Muscle layer of colon (tissue), 2 donors: ENCODE measurements around the gene CHRNE.
"Not testable (repeated sequence)": the region's sequence is repeated elsewhere in the genome, so short reads cannot be mapped to it uniquely, and the experiment has no call there.

Source experiments
- H3K27ac ChIP-seq: one replicate; pipeline ENCODE4 v1.7.0; 2013; ENCODE audit warnings: low read depth, mild to moderate bottlenecking, low read length, moderate library complexity
- H3K27me3 ChIP-seq, 2 donors: one replicate each; pipeline ENCODE4 v1.7.0; 2013; ENCODE audit warnings: low read length in 2 of 2, mild to moderate bottlenecking in 2 of 2; ENCODE audit not compliant: insufficient read depth in 2 of 2, control insufficient read depth in 1 of 2
- H3K36me3 ChIP-seq: one replicate; pipeline ENCODE4 v1.7.0; 2013; ENCODE audit warnings: mild to moderate bottlenecking, low read length; ENCODE audit not compliant: insufficient read depth
- H3K4me1 ChIP-seq: one replicate; pipeline ENCODE4 v1.7.0; 2013; ENCODE audit warnings: mild to moderate bottlenecking, low read length; ENCODE audit not compliant: insufficient read depth
- H3K4me3 ChIP-seq, 2 donors: one replicate each; pipeline ENCODE4 v1.7.0; 2013; ENCODE audit warnings: low read length in 2 of 2, low read depth in 1 of 2, mild to moderate bottlenecking in 1 of 2, moderate library complexity in 1 of 2
- H3K9ac ChIP-seq: one replicate; pipeline ENCODE4 v1.7.0; 2013; ENCODE audit warnings: low read length
- H3K9me3 ChIP-seq: one replicate; pipeline ENCODE4 v1.7.0; 2013; ENCODE audit warnings: mild to moderate bottlenecking, low read length
- donor health status: abdominal sarcoma.
- donor health status: Adenocarcinoma of cecum.

The CHRNE gene

DNA sequence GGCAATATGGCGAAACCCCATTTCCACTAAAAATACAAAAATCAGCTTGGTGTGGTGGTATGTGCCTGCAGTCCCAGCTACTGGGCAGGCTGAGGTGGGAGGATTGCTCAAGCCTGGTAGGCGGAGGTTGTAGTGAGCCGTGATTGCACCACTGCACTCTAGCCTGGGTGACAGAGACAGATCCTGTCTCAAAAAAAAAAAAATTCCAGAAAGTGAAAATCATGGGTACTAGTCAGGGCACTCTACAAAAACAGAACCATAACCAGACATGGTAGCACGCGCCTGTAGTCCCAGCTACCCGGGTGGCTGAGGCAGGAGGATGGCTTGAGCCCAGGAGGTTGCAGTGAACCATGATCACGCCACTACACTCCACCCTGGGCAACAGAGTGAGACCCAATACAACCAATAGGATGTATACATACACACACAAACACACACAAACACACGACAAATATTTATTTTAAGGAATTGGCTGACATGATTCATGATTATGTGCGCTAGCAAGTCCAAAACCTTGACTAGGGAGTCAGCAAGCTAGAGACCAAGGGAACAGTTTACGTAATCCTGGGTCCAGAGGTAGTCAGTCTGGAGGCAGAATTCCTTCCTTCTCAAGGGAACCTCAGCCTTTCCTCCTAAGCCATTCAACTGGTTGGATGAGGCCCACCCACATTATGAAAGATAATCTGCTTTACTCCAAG, 17.6 kb upstream of the CHRNE start:
- no peaks in the 10 kb centered on the region for H3K9me3 ChIP-seq
- H3K27ac ChIP-seq = no peak overlapping the region
- no peak overlapping the region for H3K4me3 ChIP-seq
- no peaks in the 10 kb centered on the region for H3K27me3 ChIP-seq
- H3K4me1 ChIP-seq = no peaks in the 10 kb centered on the region
- H3K36me3 ChIP-seq = no peaks in the 10 kb centered on the region
- no peak overlapping the region for H3K9ac ChIP-seq

GRCh38 chr17:4919511-4920047, 16.7 kb upstream of the CHRNE start:
- Histone ChIP-seq H3K27ac (no peak overlapping the region), H3K4me3 (no peak overlapping the region), H3K36me3 (no peaks in the 10 kb centered on the region), H3K9ac (no peak overlapping the region), H3K27me3 (no peaks in the 10 kb centered on the region), H3K4me1 (no peaks in the 10 kb centered on the region), H3K9me3 (no peaks in the 10 kb centered on the region)

- not testable (repeated sequence) for H3K9me3 ChIP-seq, H3K4me3 ChIP-seq
These were observed 11.7 kb upstream of the CHRNE start for GRCh38 chr17:4914551-4914950.

GRCh38 chr17:4913994-4914393, 11.1 kb upstream of the CHRNE start:
- Histone ChIP-seq H3K4me1 (peaks cover 8% of the 10 kb centered on the region), H3K27me3 (no peaks in the 10 kb centered on the region), H3K9me3 (no peaks in the 10 kb centered on the region), H3K27ac (no peak overlapping the region), H3K36me3 (no peaks in the 10 kb centered on the region), H3K4me3 (no peak overlapping the region), H3K9ac (no peak overlapping the region)

More at GRCh38 chr17:4914551-4914950, 11.7 kb upstream of the CHRNE start:
- not testable (repeated sequence) for H3K4me1 ChIP-seq, H3K36me3 ChIP-seq, H3K27ac ChIP-seq, H3K27me3 ChIP-seq, H3K9ac ChIP-seq

DNA sequence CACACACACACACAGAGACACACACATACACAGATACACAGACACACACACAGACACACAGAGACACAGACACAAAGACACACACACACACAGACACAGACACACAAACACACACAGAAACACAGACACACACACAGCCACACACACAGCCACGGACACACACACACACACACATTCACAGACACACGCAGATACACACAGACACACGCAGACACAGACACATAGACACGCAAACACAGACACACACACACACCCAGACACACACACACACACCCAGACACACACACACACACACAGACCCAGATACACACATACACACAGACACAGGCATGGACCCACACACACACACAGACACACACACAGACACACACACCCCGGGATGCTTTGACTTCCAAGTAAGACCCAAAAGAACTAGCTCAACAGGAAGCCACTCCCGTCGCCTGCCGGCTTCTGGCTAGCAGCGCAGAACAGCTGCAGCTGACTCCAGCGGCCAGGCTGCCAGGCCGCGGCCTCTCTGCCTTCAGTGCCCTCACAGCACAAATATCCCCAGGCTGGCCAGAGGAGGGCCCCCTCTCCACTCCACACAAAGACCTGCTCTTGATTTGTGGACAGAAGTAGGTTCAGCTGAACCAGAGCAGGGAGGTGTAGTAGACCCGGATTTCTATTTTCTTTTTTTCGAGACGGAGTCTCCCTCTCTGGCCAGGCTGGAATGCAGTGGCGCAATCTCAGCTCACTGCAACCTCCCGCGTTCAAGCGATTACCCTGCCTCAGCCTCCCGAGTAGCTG, 6.0 kb upstream of the CHRNE start:
- no peak overlapping the region for H3K4me3 ChIP-seq
- peaks cover 14% of the 10 kb centered on the region for H3K4me1 ChIP-seq
- H3K9me3 ChIP-seq = no peaks in the 10 kb centered on the region
- peak overlapping the region; percentile 14 for H3K9ac ChIP-seq
- H3K27me3 ChIP-seq = peaks cover 0 to 4% of the 10 kb centered on the region in 2 donors
- H3K36me3 ChIP-seq = no peaks in the 10 kb centered on the region
- no peak overlapping the region for H3K27ac ChIP-seq

GRCh38 chr17:4908301-4908700, 5.4 kb upstream of the CHRNE start:
- H3K4me3 ChIP-seq = no peak overlapping the region
- H3K4me1 ChIP-seq = peaks cover 14% of the 10 kb centered on the region
- H3K36me3 ChIP-seq = no peaks in the 10 kb centered on the region
- no peaks in the 10 kb centered on the region for H3K9me3 ChIP-seq
- H3K9ac ChIP-seq = no peak overlapping the region
- H3K27me3 ChIP-seq = peaks cover 0 to 5% of the 10 kb centered on the region in 2 donors
- no peak overlapping the region for H3K27ac ChIP-seq

GRCh38 chr17:4906642-4907041, 3.7 kb upstream of the CHRNE start:
- peaks cover 14% of the 10 kb centered on the region for H3K4me1 ChIP-seq

GRCh38 chr17:4902540-4902939, 358 bp downstream of the CHRNE start:
- H3K36me3 ChIP-seq = no peaks in the 10 kb centered on the region
- H3K4me1 ChIP-seq = peaks cover 11% of the 10 kb centered on the region
- H3K9ac ChIP-seq = no peak overlapping the region
- H3K27me3 ChIP-seq = peaks cover 11 to 35% of the 10 kb centered on the region in 2 donors
- H3K27ac ChIP-seq = no peak overlapping the region
- H3K9me3 ChIP-seq = no peaks in the 10 kb centered on the region
- H3K4me3 ChIP-seq = no peak overlapping the region

More at GRCh38 chr17:4906642-4907041, 3.7 kb upstream of the CHRNE start:
- H3K9me3 ChIP-seq, H3K4me3 ChIP-seq, H3K36me3 ChIP-seq, H3K9ac ChIP-seq, H3K27ac ChIP-seq, H3K27me3 ChIP-seq: not testable (repeated sequence)

DNA sequence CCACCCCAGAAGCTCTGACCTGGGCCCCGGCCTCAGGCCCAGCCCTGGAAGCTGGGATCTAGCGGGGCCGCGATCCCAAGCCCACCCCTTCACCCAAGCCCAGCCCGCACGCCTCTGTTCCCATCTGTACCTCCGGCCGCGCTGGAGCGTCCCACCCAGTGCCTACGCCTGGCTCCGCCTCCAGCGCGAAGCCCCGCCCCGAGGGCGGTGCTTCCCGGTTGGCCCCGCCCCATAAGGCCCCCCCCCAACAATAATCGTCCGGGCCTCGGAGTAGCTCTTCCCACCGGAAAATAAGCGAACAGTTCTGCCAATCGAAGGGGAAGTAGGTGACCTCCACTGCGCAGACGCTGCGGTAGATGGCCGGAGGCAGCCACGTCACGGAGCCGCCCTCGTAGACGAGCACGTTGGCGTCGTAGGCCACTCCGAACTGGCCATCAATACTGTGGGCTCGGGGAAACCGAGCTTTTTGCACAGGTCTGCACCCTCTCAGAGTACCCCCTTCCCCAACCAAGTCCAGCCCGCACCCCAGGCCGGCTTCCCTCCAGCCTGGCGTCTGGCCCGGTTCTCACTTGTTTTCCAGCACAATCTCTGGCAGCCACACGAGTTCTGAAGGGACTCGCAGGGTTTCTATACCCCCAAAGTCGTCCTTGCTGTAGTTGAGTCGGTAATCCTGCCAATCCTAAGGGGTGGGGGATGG, 1.1 kb downstream of the CHRNE start:
- Histone ChIP-seq H3K27me3 (peaks cover 11 to 35% of the 10 kb centered on the region in 2 donors), H3K4me1 (peaks cover 11% of the 10 kb centered on the region), H3K4me3 (no peak overlapping the region), H3K27ac (no peak overlapping the region), H3K9ac (no peak overlapping the region), H3K36me3 (no peaks in the 10 kb centered on the region), H3K9me3 (no peaks in the 10 kb centered on the region)

GRCh38 chr17:4901108-4901647, 1.7 kb downstream of the CHRNE start:
- Histone ChIP-seq H3K27me3 (peaks cover 11 to 35% of the 10 kb centered on the region in 2 donors), H3K36me3 (peaks cover 4% of the 10 kb centered on the region), H3K9ac (no peak overlapping the region), H3K9me3 (no peaks in the 10 kb centered on the region), H3K4me3 (no peak overlapping the region), H3K4me1 (peaks cover 11% of the 10 kb centered on the region), H3K27ac (no peak overlapping the region)
